ENCODE data around the gene COP1. TPM values are rescaled to one million over a fixed set of nuclear protein-coding genes. Genes with fewer than 3 reads are reported as not detected.
"Not testable (repeated sequence)": the region's sequence is repeated elsewhere in the genome, so short reads cannot be mapped to it uniquely, and the experiment has no call there.

Gene COP1
- total and polyA plus RNA-seq, 3 donors from 2014 or later = 63.7 to 103 (median 92.9) TPM

DNA sequence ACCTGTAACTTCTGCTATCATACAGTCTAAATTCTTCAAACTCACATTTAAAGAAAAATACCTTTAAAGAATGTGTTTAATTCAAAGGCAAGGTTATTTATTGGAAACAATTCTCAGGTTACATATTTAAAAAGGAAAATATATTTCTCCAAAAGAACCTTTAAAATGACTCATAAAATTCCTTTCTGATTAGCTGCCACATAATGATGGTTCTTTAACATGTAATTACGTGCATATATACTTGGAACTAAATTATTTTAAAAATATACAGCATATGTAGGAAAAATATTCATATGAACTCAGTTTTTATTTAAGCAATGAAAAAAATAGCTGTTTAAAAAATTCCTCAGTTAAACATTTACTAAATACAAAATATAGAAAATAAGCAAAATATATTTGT, 173.6 kb downstream of the COP1 start:
- Histone ChIP-seq H3K27me3 (no peaks in the 10 kb centered on the region), H3K36me3 (ENCODE audit: low read depth, missing control alignments) (no peaks in the 10 kb centered on the region), H3K4me3 (no peak overlapping the region), H3K9me3 (no peaks in the 10 kb centered on the region), H3K4me1 (no peaks in the 10 kb centered on the region), H3K27ac (no peak overlapping the region)
- WGBS, 2 donors = 84 to 92% methylated on average over 1 of the region's 1 CpG
- DNase-seq = no peak
- intact Hi-C loops (cut with DNase I; ENCODE audit: low total_unique reads) = no loop called here
- TF ChIP-seq, protein P1, sequence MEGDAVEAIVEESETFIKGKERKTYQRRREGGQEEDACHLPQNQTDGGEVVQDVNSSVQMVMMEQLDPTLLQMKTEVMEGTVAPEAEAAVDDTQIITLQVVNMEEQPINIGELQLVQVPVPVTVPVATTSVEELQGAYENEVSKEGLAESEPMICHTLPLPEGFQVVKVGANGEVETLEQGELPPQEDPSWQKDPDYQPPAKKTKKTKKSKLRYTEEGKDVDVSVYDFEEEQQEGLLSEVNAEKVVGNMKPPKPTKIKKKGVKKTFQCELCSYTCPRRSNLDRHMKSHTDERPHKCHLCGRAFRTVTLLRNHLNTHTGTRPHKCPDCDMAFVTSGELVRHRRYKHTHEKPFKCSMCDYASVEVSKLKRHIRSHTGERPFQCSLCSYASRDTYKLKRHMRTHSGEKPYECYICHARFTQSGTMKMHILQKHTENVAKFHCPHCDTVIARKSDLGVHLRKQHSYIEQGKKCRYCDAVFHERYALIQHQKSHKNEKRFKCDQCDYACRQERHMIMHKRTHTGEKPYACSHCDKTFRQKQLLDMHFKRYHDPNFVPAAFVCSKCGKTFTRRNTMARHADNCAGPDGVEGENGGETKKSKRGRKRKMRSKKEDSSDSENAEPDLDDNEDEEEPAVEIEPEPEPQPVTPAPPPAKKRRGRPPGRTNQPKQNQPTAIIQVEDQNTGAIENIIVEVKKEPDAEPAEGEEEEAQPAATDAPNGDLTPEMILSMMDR (IDR thresholded peaks at IDR 0.05) = no peak
- no peak for TF ChIP-seq POLR2A (IDR thresholded peaks at IDR 0.05)

DNA sequence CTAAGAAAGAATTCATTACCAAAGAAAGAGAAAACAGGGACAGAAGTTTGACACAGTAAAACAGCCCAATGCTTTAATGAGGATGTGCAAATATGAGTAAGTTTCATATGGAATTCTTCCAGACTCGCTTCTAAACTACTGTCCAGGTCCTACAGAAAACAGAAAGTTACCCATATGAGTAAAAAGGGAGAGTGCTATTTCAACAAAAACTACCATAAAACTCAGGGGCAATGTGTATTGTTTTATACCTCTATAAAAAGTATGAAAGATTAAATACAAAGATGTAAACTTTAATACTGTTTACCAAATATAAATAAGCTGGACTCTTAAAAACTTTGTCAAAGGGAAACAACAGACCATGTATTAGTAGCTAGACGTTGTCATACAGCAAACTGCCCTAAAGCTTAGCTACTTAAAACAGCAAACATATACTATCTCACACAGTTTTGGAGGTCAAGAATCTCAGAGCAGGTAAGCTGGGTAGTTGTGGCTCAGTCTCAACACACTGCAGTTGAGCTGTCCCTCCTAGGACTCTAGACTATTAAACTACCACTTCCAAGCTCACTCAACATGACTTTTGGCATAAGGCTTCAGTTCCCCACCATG, 174.9 kb downstream of the COP1 start:
- Histone ChIP-seq H3K36me3 (ENCODE audit: low read depth, missing control alignments) (no peaks in the 10 kb centered on the region), H3K4me3 (no peak overlapping the region), H3K4me1 (no peaks in the 10 kb centered on the region), H3K9me3 (no peaks in the 10 kb centered on the region), H3K27me3 (no peaks in the 10 kb centered on the region), H3K27ac (no peak overlapping the region)
- no peak for TF ChIP-seq POLR2A (IDR thresholded peaks at IDR 0.05)
- TF ChIP-seq, protein P1 (IDR thresholded peaks at IDR 0.05) = no peak
- WGBS, 2 donors = 91 to 94% methylated on average over 2 of the region's 2 CpGs
- DNase-seq = no peak
- intact Hi-C loops (cut with DNase I; ENCODE audit: low total_unique reads) = no loop called here

GRCh38 chr1:176029609-176030008, 177.5 kb downstream of the COP1 start:
- Histone ChIP-seq H3K36me3 (ENCODE audit: low read depth, missing control alignments) (no peaks in the 10 kb centered on the region), H3K27ac (no peak overlapping the region), H3K4me3 (no peak overlapping the region), H3K4me1 (no peaks in the 10 kb centered on the region), H3K27me3 (no peaks in the 10 kb centered on the region), H3K9me3 (no peaks in the 10 kb centered on the region)
- no peak for TF ChIP-seq POLR2A (IDR thresholded peaks at IDR 0.05)
- TF ChIP-seq, protein P1 (IDR thresholded peaks at IDR 0.05) = no peak
- DNase-seq = no peak
- intact Hi-C loops (cut with DNase I; ENCODE audit: low total_unique reads) = no loop called here
- 95 to 98% methylated on average over 2 of the region's 2 CpGs for WGBS, 2 donors

- no peaks in the 10 kb centered on the region for H3K27me3 ChIP-seq
- TF ChIP-seq, protein P1 (IDR thresholded peaks at IDR 0.05) = no peak
- no peak for TF ChIP-seq POLR2A (IDR thresholded peaks at IDR 0.05)
- no peak for DNase-seq
- no peak overlapping the region for H3K27ac ChIP-seq
- intact Hi-C loops (cut with DNase I; ENCODE audit: low total_unique reads) = no loop called here
- no peaks in the 10 kb centered on the region for H3K4me1 ChIP-seq
- H3K4me3 ChIP-seq = no peak overlapping the region
- no peaks in the 10 kb centered on the region for H3K9me3 ChIP-seq
- H3K36me3 ChIP-seq (ENCODE audit: low read depth, missing control alignments) = no peaks in the 10 kb centered on the region
These were observed 177.9 kb downstream of the COP1 start for GRCh38 chr1:176029155-176029554.

DNA sequence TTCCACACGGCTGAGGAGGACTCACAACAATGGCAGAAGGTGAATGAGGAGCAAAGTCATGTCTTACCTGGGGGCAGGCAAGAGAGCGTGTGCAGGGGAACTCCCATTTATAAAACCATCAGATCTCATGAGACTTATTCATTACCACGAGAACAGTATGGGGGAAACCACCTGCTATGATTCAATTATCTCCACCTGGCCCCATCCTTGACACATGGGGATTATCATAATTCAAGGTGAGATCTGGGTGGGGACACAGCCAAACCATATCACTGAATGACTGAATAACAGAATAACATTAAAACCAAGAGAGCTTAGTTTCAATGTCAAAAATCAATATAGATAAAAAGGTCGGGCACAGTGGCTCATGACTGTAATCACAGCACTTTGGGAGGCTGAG, 179.2 kb downstream of the COP1 start:
- H3K4me3 ChIP-seq; intact Hi-C loops (cut with DNase I; ENCODE audit: low total_unique reads); H3K9me3 ChIP-seq; DNase-seq; H3K36me3 ChIP-seq (ENCODE audit: low read depth, missing control alignments); H3K27me3 ChIP-seq; H3K4me1 ChIP-seq; H3K27ac ChIP-seq: not testable (repeated sequence)
- 87 to 89% methylated on average over 4 of the region's 4 CpGs for WGBS, 2 donors
